HG02870 (cell line): ENCODE measurements around the gene TLE6.
"Not testable (repeated sequence)": the region's sequence is repeated elsewhere in the genome, so short reads cannot be mapped to it uniquely, and the experiment has no call there.

Experiments used
- ATAC-seq: cut with Tn5 transposase; IDR thresholded peaks from one replicate; pipeline ENCODE4 v1.9.1; 2021; ENCODE audit warnings: mild to moderate bottlenecking, moderate library complexity; ENCODE audit not compliant: unreplicated experiment

TLE6 gene

DNA sequence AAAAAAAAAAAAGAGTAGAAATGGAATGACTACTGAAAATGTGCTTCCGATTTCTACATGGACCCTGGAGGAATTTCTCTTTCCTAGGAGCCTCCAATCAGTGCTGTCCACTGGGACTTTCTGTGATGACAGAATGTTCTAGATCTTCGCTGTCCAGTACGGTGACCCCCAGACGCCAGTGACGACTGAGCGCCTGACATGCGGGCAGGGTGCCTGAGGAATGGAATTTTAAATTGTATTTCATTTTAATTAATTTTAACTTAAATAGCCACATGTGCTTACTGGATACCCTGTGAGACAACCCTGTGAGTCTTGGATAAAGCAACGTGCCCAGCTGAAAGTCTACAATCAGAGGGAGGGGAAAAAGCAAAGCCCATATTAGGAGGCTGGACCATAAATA lies 4.1 kb upstream of the TLE6 start:
- ATAC-seq = no peak

DNA sequence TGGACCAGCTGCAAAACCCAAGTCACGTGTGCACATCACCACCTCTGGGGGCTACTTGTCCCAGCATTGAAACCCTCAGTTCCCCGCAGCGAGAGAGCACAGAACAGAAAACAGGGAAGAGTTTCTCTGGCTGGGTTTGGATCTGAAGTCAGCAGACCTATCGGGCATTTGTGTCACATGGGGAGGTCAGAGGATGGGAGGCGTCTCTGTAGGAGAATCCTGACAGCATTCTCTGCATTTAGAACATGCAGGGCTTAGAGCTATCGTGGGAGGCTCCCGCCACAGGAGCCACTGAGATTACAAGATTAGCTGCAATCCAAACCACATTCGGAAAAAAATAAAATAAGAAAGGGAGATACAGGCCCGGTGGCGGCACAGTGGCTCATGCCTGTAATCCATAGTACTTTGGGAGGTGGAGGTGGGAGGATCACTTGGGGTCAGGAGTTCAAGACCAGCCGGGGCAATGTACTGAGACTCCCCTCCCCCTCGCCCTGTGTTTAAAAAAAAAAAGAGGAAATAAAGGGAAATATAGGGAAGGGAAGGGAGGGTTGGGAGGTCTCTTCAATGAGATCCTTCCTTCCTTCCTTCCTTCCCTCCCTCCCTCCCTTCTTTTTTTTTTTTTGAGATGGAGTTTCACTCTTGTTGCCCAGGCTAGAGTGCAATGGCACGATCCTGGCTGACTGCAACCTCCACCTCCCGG lies 2.9 kb upstream of the TLE6 start:
- ATAC-seq = no peak

DNA sequence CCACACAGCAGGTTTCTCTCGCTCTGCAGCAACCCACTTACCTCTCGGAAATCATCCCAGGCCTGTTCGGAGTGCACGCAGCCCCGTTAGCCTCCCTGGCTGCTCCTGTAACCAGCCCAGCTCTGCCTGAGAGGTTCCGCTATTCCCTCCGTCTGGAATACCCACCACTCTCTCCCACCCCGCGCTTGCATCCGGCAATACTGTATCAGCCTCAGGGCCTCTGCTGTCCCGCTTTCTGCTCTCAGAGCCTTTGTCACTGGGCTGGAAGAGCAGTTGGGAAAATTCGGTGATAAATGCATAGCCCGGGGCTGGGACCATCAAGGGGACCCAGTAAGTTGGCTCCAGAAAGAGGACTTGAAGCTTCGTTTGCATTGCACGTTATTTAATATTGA lies 759 bp upstream of the TLE6 start:
- no peak for ATAC-seq

DNA sequence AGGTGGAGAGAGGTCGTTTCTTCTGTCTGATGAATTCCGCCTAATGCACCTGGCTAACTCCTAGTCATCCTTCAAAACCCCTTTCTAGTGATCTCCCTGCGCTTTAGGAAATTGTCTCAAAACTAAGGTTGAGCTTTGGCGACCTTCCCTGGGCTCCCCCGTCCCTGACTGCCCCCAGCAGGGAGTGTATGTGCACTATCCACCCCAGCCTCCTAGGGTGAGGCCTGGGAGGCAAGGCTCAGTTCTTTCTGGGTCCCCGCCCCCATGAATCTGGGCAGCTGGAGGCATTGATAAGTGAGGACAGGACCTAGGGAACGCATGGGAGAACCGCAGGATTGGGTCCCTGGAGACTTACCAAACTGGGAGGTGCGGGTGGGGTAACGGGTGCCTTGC lies 378 bp downstream of the TLE6 start:
- no peak for ATAC-seq

DNA sequence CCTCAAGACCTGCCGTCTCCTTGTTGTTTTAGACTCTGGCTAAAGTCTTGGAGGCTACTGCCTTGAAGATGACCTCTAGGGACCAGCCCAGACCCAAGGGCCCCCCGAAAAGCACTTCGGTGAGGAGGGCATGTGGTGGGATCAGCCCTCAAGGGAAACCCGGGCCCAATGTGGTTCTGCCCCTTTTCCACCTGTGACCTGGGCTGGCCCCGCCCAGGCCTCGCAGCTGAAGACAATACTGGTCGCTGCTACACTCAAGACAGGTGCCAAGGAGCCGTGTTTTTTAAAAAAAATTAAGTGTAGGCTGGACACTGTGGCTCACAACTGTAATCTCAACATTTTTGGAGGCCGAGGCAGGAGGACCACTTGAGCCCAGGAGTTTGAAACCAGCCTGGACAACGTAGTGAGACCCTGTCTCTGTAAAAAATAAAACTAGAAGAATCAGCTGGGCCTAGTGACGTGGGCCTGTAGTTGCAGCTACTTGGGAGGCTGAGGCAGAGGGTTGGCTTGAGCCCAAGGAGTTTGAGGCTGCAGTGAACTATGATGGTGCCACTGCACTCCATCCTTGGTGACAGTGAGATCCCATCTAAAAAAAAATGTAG lies 903 bp downstream of the TLE6 start:
- no peak for ATAC-seq

DNA sequence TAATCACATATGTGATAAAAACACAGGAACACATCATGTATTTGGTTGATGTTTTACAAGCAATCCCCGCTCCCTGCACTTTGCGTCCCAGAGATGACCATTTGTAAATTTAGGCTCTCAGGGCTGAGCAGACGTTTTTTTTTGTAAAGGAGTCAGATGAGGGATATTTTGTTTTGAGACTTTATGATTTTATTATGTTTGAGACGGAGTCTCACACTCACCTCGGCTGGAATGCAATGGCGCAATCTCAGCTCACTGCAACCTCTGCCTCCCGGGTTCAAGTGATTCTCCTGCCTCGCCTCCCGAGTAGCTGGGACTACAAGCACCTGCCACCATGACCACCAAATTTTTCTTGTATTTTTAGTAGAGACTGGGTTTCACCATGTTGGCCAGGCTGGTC lies 1.4 kb downstream of the TLE6 start:
- no peak for ATAC-seq

DNA sequence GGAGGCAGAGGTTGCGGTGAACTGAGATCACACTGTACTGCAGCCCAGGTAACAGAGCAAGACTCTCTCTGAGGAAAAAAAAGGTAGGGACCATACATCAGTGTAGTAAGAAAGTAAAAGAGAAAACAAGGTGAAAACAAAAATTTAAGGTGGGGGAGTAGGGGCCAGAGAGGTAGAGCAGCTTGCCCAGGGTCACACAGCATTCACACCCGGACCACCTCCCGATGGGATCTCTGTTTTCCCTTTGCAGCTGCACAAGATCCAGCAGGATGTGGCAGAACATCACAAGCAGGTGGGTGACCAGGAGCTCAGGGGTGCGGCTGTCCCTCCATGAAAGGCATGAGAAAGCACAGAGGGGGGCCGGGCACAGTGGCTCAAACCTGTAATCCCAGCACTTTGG lies 4.5 kb downstream of the TLE6 start:
- no peak for ATAC-seq

DNA sequence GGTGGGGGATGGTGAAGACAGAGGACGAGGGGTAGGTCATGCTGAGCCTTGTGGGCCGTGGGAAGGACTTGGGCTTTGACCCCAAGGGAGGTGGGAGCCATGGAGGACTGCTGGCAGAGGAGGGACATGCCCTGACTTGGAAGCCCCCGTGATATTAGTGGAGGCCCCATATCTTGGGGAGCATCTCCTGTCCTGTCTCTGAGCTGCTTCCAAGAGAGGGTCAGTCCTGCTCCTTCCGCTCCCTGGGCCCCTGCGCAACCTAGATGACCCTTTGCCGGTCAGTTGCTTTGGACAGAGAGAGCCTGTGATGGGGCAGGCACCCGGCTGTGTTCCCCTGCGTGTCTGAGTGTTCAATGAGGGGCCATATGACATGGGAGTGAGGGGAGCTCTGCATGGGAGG lies 5.2 kb downstream of the TLE6 start:
- no peak for ATAC-seq

DNA sequence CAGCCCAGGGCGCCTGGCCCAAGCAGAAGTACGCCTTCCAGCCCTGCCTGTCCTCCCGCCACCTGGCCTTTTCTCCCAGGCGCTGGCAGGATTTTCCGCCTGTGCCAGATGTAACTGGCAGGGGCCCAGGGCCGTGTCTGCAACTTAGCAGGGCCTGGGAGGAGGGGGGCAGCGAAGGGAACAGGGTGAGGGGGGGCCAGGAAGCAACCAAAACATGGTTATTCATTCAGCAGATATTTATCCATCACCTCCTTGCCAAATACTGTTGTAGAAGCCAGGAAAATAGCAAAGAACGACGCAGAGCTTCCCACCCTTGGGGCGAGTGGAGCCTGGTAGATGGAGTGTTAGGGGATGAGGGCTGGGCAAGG lies 5.6 kb downstream of the TLE6 start:
- no peak for ATAC-seq

DNA sequence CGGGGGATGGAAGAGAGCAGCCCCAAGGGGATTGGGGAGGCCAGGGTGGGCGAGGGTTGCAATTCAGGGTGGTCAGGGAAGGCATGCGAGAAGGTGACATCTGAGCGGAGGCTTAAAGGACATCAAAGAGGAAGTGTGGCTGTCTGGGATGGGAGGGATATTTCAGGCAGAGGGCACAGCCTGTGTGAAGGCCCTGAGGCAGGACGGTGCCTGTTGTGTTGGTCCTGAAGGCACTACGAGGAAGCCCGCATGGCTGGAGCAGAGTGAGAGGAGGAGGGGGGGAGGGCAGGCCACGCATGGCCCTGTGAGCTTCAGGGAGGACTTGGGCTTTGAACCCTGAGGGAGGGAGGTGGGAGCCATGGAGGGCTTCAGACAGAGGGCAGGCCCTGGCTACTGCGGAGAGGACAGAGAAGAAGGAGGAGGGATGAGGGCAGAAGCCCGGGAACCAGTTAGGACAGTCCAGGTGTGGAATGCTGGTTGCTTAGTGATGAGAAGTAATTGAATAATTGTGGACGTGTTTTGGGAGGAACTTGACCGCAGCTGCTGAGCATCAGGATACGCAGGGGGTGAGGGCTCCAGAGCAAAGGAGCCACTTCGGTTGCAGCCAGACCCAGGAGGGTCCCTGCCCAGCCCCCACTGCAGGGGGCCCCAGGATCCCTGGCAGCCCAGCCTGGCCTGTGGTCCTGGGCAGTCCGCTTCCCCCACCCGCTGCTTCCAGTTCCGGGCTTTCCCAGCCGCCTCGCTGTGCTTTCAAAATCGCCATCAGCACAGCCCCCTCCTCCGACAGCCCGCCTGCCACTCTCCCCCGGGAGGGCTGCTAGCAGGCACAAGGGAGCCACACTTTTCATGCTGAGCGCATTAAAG lies 6.2 kb downstream of the TLE6 start:
- no peak for ATAC-seq

DNA sequence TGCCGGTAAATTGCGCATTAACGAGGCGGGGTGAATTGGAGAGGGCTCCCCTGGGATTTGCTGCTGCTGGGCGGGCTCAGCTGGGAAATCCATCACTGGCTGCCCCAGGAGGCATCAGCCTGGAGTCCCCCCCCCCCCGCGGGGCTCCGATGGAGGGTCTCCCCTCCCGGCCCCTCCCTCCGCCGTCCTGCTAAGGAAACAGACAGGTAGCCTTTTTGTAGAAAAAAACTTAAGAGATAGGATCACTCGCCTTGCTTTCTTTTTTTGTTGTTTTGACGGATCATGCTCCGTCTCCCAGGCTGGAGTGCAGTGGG lies 6.8 kb downstream of the TLE6 start:
- no peak for ATAC-seq

DNA sequence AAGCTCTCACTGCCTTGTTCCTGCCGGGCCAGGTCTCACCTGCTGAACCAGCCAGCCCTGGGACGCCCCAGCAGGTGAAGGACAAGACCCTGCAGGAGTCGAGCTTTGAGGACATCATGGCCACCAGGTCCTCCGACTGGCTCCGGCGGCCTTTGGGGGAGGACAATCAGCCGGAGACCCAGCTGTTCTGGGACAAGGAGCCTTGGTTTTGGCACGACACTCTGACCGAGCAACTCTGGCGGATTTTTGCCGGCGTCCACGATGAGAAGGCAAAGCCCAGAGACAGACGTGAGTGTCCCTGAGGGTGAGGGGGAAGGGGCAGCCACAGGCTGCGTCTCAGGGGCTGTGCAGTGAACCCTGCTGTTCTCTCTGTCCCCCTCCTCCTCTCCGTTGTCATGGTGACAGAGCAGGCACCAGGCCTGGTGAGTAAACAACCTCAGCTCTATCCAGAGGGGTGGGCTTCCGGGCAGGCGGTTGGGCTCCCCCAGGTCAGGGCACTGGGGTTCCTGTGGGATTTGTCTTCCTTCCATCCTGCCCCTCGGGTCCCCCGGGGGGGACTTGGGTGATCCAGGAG lies 9.7 kb downstream of the TLE6 start:
- no peak for ATAC-seq

DNA sequence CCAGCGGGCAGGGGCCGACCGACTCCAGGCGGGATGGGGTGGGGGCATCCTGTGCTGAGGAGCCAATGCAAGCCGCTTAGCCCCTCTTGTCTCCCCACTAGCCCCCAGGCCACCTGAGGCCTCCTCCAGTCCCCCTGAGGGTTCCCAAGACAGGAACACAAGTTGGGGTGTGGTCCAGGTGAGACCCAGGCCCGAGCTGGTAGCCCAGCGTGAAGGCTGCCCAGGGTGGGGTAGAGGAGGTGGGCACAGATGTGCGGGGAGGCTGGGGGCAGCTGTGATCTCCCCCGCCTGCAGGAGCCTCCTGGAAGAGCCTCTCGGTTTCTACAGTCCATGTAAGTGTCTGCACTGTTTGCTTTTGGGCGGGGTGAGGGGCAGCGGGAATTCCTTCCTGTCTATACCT lies 10.4 kb downstream of the TLE6 start:
- no peak for ATAC-seq

DNA sequence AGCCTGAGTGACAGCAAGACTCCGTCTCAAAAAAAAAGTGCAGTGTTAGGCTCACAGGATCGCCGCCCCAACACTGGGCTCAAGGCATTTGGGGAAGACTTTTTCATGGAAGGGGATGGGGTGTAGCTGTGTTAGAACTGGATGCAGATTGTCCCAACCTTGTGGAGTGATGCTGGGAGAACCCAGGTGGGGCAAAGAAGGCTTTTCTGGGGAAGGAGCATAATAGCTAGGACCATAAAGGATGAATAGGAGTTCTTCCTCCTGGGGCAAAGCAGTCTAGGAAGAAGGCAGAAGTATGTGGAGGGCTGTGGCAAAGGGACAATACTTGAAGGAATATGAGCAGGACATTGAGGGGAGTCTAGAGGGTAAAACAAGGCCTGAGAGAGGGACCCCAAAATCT lies 11.2 kb downstream of the TLE6 start:
- ATAC-seq = no peak

DNA sequence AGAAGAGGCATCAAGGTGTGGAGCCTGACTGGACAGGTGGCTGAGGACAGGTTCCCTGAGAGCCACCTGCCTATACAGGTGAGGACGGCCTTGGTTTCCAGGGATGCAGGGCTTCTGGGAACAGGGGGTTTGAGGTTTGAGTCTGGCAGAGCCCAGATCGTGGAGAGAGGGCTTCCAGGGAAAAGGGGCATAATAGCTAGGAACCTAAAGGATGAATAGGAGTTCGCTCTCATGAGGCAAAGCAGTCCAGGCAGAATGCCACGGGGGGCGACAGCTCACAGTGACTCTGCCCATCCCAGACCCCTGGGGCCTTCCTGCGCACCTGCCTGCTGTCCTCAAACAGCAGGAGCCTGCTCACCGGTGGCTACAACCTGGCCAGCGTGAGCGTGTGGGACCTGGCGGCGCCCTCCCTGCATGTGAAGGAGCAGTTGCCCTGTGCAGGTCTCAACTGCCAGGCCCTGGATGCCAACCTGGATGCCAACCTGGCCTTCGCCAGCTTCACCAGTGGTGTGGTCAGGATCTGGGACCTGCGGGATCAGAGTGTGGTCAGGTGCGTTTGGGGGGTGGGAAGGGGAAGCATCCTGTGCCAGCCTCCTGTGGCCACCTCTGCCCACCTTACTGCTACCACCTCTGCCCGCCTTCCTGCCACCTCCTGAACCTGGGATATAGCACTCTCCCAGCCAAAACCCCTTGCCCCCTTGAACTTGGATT lies 12.0 kb downstream of the TLE6 start:
- no peak for ATAC-seq

DNA sequence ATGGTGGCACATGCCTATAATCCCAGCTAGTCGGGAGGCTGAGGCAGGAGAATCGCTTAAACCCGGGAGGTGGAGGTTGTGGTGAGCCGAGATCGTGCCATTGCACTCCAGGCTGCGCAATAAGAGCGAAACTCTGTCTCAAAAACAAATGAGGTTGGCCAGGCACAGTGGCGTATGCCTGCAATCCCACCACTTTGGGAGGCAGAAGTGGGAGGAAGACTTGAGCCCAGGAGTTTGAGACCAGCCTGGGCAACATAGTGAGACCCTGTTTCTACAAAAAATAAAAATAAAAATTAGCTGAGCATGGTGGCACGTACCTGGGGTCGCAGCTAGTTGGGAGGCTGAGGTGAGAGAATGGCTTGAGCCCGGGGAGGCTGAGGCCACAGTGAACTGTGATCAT lies 15.0 kb downstream of the TLE6 start:
- not testable (repeated sequence) for ATAC-seq

DNA sequence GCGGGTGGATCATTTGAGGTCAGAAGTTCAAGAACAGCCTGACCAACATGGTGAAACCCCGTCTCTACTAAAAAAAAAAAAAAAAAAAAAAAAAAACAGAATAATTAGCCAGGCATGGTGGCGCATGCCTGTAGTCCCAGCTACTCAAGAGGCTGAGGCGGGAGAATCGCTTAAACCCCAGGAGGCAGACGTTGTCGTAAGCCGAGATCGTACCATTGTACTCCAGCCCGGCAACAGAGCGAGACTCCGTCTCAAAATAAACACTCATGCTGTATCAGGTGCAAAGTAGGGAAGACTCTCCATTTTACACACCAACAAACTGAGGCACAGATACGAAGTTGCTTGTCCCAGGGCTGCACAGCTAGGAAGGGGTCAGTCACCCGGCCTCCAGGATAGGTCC lies 15.6 kb downstream of the TLE6 start:
- ATAC-seq = no peak

DNA sequence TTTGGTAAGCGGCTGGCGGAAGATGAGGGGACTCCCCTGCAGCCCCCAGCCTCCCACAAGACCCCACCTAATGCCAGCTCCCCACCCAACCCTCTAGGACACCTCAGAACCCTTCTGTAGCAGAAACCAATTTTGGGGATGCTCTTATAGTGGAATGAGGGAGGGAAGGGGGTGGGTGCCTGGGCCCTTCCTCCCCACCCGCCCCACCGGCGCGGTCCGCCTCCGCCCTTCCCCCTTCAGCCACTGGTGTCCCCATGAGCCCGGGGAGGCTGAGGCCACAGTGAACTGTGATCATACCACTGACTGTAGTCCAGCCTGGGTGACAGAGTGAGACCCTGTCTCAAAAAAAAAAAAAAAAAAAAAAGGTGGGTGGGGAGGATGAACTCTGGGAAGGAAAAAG lies 16.2 kb downstream of the TLE6 start:
- no peak for ATAC-seq

DNA sequence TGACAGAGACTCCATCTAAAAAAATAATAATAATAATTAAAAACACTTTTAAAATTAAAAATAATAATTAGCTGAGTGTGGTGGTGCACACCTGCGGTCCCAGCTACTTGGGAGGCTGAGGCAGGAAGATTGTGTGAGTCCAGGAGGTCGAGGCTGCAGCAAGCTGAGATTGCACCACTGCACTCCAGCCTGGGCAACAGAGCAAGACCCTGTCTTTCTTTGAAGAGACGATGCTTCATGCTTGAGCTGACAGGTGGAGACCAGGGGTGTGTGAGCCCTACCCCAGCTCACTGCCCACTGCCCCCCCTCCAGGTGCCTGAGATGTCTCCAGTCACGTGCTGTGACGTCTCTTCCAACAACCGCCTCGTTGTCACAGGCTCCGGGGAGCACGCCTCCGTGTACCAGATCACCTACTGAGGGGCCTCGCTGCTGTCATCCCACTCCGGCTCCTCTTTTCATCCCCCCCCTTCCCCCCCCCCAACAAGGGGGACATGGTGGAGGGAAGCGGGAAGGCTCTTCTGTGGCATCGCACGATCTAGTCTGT lies 17.3 kb downstream of the TLE6 start:
- no peak for ATAC-seq

DNA sequence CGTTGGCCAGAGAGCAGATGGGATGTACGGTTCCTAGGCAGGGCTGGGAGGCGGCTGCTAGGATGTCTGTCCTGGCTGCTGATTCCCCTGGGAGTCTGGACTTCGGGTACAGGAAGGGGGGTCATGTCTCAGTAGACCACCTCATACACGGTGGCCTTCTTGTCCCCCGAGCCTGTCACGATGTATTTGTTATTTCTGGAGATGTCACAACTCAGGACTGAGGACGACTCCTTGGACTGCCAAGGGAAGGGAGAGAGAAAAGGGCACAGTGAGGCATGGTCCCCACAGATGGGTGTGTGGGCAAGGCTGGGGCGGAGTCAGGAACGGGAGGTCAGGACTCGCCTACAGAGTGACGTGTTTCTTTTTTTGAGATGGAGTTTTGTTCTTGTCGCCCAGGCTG lies 20.4 kb downstream of the TLE6 start:
- no peak for ATAC-seq

DNA sequence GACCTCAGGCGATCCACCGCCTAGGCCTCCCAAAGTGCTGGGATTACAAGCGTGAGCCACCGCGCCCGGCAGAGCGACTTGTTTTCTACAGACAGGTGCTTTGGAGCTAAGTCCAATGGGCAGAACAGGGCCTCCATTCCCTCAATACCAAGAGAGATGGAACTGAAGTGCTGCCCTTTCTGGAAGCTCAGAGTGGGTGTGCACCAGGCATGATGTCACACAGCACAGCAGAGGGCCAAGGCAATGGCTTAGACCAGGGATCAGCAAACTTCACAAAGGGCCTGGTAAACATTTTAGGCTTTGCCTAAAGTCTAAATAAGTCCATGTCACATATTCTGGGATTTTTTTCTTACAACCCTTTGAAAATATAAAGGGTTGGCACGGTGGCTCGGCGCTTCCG lies 21.3 kb downstream of the TLE6 start:
- no peak for ATAC-seq
